Sigmoid colon (tissue), 4 donors: ENCODE data around the gene PIP4K2A.

Experiments
- EP300 ChIP-seq, 4 donors: sonication (generic); formaldehyde crosslinking; IDR thresholded peaks; one replicate each; pipeline ENCODE4 v1.6.1; 2017; ENCODE audit warnings: antibody characterized with exemption in 4 of 4
- POLR2A ChIP-seq, 2 donors: fragments of 450-650 bp; IDR thresholded peaks; one replicate each; pipeline ENCODE4 v1.6.1; 2016; ENCODE audit warnings: antibody characterized with exemption in 2 of 2, mild to moderate bottlenecking in 2 of 2, moderate library complexity in 2 of 2
- POLR2AphosphoS5 ChIP-seq, 4 donors: sonication (generic); formaldehyde crosslinking; IDR thresholded peaks; one replicate each; pipeline ENCODE4 v1.6.1; 2017; ENCODE audit warnings: antibody characterized with exemption in 4 of 4
- TF ChIP-seq, protein P1 (sequence below), 4 experiments: fragments of 450-650 bp in 3 of 4; fragments of 200-600 bp in 1 of 4; IDR thresholded peaks; one replicate each; pipeline ENCODE4 v1.5.1; 2016 to 2019; ENCODE audit warnings: antibody characterized with exemption in 4 of 4, mild to moderate bottlenecking in 3 of 4, moderate library complexity in 2 of 4

DNA sequence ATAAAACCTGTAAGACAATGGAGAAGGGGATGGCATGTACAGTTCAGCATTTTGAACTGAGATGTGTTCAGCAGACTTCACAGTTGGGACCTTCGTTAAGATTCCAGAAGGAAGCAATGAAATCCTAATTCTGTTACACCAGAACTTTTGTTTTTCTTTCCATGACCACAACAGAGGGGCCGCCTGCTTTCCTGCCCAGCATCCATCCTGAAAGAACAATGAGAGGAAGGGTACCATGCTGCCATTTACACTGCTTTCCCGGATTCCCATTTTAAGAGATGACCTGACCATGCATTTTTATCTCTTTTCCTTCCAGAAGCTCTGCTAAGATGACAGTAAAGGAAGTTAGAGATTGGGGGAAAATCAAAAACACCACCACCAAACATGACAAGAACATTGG lies 92.7 kb downstream of the PIP4K2A start:
- TF ChIP-seq, protein P1, sequence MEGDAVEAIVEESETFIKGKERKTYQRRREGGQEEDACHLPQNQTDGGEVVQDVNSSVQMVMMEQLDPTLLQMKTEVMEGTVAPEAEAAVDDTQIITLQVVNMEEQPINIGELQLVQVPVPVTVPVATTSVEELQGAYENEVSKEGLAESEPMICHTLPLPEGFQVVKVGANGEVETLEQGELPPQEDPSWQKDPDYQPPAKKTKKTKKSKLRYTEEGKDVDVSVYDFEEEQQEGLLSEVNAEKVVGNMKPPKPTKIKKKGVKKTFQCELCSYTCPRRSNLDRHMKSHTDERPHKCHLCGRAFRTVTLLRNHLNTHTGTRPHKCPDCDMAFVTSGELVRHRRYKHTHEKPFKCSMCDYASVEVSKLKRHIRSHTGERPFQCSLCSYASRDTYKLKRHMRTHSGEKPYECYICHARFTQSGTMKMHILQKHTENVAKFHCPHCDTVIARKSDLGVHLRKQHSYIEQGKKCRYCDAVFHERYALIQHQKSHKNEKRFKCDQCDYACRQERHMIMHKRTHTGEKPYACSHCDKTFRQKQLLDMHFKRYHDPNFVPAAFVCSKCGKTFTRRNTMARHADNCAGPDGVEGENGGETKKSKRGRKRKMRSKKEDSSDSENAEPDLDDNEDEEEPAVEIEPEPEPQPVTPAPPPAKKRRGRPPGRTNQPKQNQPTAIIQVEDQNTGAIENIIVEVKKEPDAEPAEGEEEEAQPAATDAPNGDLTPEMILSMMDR (IDR thresholded peaks at IDR 0.05): no peak
- TF ChIP-seq POLR2A (IDR thresholded peaks at IDR 0.05) (no peak), POLR2AphosphoS5 (IDR thresholded peaks at IDR 0.05) (no peak), EP300 (IDR thresholded peaks at IDR 0.05) (no peak)
